NCI-H2196 treated with DMSO at 0.1 percent for 48 hours (cell line): Measurements from ENCODE around the gene UBR4.
A peak's percentile ranks its signal among the peaks of the same experiment; 100 is the strongest.

Experiments used
- DNase-seq: peaks from one replicate; lab custom pipeline; 2025; ENCODE audit not compliant: unreplicated experiment; lab: John Stamatoyannopoulos, UW

UBR4 gene

GRCh38 chr1:19038096-19038495 lies 172.0 kb downstream of the UBR4 start:
- DNase-seq, result no peak

- DNase-seq, result no peak
Observed at GRCh38 chr1:19037659-19038058, 172.4 kb downstream of the UBR4 start.

- DNase-seq, result no peak
Observed at GRCh38 chr1:19036813-19037605, 173.1 kb downstream of the UBR4 start.

GRCh38 chr1:19036041-19036812 lies 173.8 kb downstream of the UBR4 start:
- DNase-seq, result peak; percentile 62

GRCh38 chr1:19035377-19036040 lies 174.6 kb downstream of the UBR4 start:
- no peak for DNase-seq

- no peak for DNase-seq
Observed at GRCh38 chr1:19034721-19035120, 175.3 kb downstream of the UBR4 start.

GRCh38 chr1:19033926-19034680 lies 176.0 kb downstream of the UBR4 start:
- no peak for DNase-seq

- no peak for DNase-seq
Observed at GRCh38 chr1:19033515-19033839, 176.6 kb downstream of the UBR4 start.

- no peak for DNase-seq
Observed at GRCh38 chr1:19032701-19033514, 177.2 kb downstream of the UBR4 start.

- DNase-seq, result no peak
Observed at GRCh38 chr1:19032413-19032695, 177.7 kb downstream of the UBR4 start.

GRCh38 chr1:19029191-19030085 lies 180.6 kb downstream of the UBR4 start:
- no peak for DNase-seq

- DNase-seq, result no peak
Observed at GRCh38 chr1:19028546-19029129, 181.4 kb downstream of the UBR4 start.

- DNase-seq, result peak; percentile 47
Observed at GRCh38 chr1:19028110-19028509, 182.0 kb downstream of the UBR4 start.
